ENCODE measurements around the gene CHST9.
"Not testable (repeated sequence)": the region's sequence is repeated elsewhere in the genome, so short reads cannot be mapped to it uniquely, and the experiment has no call there.

CHST9 gene

GRCh38 chr18:27094621-27095020, 90.5 kb downstream of the CHST9 start:
- DNase-seq (ENCODE audit: low read depth in 2 of 2): no peak

DNA sequence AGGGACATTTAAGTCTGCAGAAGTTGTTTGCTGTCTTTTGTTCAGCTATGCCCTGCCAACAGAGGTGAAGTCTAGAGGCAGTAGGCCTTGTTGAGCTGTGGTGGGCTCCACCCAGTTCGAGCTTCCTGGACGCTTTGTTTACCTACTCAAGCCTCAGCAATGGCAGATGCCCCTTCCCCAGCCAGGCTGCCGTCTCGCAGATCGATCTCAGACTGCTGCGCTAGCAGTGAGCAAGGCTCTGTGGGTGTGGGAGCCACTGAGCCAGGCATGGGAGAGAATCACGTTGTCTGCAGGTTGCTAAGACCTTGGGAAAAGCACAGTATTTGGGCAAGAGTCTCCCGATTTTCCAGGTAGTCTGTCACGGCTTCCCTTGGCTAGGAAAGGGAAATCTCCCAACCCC, 91.8 kb downstream of the CHST9 start:
- not testable (repeated sequence) for DNase-seq (ENCODE audit: low read depth in 2 of 2)

GRCh38 chr18:27081701-27082100, 103.4 kb downstream of the CHST9 start:
- DNase-seq (ENCODE audit: low read depth in 2 of 2): no peak

- DNase-seq (ENCODE audit: low read depth in 2 of 2): no peak
Measured at GRCh38 chr18:27075828-27076227, 109.3 kb downstream of the CHST9 start.

DNA sequence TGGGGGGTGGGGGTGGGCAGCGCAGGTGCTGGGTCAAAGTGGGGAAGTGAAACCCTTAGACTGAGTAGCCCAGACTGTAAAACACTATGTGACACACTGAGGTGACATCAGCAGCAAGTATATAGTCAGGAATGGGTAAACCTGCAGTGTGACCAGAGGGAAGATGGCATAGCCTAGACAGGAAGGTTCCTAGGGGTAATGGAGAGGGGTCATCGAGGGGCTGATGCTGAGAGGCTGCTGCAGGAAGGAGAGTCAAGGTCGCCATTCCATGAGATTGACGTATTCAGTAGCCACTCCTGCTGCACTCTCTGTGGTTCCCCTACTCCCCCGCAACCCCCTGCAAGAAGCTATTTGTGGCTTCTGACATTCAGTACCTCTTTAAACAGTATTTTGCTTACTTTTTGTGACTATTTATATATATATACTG, 111.7 kb downstream of the CHST9 start:
- no peak for DNase-seq (ENCODE audit: low read depth in 2 of 2)

GRCh38 chr18:27064673-27065072, 120.4 kb downstream of the CHST9 start:
- DNase-seq (ENCODE audit: low read depth in 2 of 2): no peak

DNA sequence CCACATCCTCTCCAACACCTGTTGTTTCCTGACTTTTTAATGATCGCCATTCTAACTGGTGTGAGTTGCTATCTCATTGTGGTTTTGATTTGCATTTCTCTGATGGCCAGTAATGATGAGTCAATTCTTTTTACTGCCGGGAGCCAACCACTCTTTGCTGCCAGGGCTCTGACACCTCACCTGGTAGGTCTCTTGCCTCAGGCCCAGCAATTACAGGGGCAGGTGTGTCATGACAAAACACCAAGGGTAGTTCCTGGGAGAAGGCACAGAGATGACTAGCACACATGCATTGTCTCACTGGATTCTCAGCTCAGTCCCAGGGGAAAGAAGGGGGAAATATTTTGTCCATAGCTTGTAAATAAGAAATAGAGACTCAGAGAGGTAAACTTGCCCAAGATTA, 122.3 kb downstream of the CHST9 start:
- DNase-seq (ENCODE audit: low read depth in 2 of 2): no peak

DNA sequence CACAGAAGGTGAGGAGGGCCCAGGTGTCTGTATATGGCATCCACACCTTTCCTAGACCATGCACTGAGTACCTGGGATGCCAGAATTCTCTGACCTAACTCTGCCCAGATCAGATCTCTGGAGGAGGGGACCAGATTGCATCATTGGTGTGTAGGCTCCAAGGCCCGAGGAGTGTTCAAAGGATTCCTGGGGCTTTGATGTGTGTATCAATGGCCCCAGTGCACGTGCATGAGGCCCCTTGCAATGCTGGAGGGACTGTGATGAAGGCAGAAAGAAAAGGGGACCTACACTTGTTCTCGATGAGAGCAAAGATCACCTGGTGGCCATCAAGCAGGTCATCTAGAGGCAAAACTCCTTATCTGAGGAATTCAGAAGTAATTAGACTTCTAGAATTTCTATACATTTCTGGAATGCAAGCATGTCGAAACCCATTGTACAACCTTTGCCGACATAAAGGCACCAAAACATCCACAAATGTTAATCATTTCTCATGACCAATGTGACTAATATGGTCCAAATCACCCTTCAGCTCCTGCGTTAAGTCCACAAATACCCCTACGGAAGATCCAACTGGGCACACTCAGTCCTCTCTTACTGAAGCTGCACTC, 123.5 kb downstream of the CHST9 start:
- no peak for DNase-seq (ENCODE audit: low read depth in 2 of 2)

DNA sequence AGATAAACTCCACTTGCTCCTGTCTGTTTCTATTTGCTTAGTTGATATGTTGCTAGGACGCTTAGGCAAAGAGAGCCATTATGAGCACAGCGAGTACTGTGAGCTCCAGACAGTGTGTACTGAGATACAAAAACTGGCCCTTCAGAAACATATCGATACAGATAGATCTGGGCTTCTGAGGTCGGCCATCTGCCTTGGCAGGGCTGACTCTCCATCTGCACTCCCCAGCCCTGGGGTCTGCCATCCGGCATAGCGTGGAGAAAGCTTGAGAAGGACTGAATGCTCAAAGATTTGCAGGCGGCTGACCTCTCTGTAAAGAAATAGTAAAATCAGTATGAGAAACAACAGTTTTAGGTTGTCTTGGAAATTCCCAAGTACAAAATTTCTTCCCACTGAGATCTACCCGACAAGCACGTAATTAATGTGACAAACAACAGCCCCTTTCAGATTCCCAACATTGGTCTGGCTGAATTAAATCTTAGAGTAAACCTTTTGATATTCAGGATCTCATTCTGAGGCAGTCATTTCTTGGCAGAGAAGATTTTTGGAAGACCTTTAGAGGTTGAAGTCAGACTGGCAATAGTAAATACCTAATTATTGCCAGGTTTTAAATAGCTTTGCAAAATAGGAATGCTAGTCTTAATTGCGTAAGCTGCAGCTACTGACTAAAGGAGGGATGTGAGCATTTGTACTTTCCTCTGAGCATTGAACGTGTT, 127.4 kb downstream of the CHST9 start:
- no peak for DNase-seq (ENCODE audit: low read depth in 2 of 2)

GRCh38 chr18:27054926-27055325, 130.2 kb downstream of the CHST9 start:
- DNase-seq (ENCODE audit: low read depth in 2 of 2): no peak

DNA sequence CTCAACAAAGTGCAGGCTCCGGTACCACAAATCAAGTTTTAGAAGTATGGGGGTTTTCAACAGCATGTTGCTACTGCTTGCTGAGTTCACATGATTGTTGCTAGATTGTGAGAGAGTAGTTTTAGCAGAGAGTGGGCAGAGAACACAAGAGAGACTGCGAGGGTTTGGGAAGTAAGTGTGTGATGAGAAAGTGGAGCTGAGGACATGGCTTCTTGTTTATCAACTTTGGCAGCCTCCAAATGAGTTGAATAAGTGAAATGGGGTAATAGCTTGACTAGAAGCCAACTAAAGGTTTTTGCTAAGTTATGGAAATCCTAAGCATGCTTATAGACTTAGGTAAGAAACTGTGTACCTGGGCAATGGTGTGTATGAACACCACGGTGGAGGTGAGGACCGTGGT, 135.1 kb downstream of the CHST9 start:
- DNase-seq (ENCODE audit: low read depth in 2 of 2): no peak

DNA sequence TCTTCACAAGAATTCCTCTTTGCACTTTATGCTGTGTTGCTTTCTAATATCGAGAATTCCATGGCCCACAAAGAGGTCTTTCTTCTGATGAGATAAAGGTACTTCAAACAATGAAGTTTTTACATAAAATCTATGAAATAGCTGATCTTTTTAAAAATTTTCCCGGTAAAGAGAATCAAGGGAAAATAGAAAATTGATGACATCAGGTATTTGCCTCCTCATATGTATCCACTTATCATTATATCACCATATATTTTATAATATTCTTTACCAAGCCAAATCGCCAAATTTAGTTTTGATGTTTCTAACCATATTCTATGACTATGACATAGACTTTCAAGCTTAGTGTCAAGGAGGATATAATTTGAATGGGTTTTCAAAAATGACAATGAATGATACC, 139.8 kb downstream of the CHST9 start:
- no peak for DNase-seq (ENCODE audit: low read depth in 2 of 2)

- DNase-seq (ENCODE audit: low read depth in 2 of 2): no peak
Measured at GRCh38 chr18:27042177-27042576, 142.9 kb downstream of the CHST9 start.

GRCh38 chr18:27040796-27041195, 144.3 kb downstream of the CHST9 start:
- DNase-seq (ENCODE audit: low read depth in 2 of 2): no peak

GRCh38 chr18:27033722-27034121, 151.4 kb downstream of the CHST9 start:
- no peak for DNase-seq (ENCODE audit: low read depth in 2 of 2)

DNA sequence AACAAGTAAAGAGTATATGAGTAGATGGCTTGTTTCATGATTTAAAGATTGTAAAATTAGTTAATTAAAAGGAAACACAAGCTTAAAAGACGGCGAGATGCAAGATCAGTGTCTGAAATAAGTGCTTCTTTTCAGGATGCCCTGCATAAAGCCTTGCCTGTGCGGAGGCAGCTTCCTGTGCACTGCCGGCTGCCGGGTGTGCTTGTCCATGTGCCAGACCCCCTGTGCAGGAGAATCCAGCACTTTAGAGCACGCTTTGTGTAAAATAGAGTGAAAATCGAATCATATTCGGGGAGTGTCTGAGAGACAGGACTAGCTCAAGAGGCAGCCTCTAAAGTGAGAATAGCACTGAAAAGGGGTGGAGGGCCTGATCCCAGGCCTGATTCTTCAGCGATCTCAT, 154.7 kb downstream of the CHST9 start:
- DNase-seq (ENCODE audit: low read depth in 2 of 2): no peak

GRCh38 chr18:27022477-27022876, 162.6 kb downstream of the CHST9 start:
- no peak for DNase-seq (ENCODE audit: low read depth in 2 of 2)

DNA sequence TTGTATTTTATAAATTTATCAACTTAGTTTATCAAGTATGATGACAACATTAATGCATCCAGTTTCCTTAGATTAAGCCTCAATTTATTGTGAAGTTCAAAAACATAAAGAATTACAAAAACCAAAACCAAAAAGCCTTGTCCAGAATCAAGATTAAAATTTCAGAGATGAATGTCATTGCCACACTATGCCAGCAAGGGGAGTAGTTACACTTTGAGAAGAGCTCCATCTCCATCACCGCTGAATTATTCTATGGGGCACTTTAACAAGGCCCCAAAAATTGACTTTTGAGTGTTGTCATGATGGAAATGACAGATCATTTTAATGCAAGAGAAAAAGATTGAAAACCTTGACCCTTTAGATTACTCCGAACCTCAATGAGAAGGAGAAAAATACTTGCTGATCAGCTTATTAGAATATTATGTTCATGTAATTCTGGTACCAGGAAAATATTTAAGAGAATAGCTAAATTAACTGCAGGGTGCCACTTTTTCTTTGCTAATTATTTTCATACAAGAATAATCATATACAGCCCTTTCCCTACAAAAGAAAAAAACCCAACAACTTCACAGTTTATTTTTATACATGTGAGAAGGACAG, 167.1 kb downstream of the CHST9 start:
- no peak for DNase-seq (ENCODE audit: low read depth in 2 of 2)

DNA sequence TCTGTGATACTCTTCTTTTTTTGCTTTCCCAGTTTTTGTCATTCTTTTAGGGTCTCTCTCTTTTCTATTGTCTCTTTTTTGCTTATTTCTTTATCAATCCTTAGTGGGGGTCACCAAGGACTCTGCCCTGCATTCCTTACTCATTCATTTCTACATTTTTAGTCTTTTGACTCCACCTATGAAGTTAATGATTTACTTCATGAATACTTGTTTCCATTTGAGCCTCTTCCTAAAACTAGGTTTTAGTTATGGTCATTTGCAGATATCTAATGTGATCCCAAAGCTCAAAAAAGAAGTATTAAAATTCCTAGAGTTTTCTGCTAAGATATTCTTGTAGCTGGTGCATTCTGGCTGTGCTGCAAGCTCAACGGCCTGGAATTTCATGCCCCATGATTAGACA, 170.3 kb downstream of the CHST9 start:
- no peak for DNase-seq (ENCODE audit: low read depth in 2 of 2)

GRCh38 chr18:27010784-27011183, 174.3 kb downstream of the CHST9 start:
- DNase-seq (ENCODE audit: low read depth in 2 of 2): no peak

DNA sequence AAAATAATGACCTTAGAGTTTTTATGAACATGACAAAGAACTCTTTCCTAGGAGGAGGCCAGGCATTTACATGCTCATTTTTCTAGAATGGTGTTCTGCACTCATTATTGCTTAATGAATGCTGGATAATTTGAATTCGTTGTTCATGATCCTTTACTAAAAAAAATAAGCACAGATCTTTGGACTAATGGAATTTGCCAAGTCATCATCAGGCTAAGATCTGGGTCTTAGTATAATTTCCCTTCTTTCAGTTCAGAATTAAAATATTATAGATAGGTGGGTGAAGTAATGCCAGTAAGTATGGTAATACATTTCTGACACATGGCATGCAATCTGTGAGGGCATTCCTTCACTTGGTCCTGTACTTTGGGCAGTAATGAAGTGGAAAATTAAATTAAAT, 175.8 kb downstream of the CHST9 start:
- no peak for DNase-seq (ENCODE audit: low read depth in 2 of 2)

DNA sequence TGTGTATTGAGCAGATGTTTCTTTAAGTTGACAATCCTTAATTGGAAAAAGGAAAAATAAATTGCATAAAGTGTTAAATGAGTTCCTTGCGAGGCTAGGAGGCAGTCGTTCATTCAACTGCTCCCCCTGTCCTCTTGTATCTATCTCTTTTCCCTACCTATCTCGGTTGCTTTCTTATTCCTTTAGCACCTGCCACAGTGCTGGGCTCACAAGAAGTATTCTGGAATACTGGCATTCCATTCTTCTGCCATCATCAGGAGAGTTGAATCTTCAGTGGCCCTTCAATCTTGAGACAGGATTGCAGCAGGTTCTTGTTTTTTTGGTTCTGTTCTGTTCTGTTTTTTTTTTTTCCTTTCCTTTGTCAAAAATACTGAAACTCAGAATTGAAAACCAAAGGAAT, 176.5 kb downstream of the CHST9 start:
- DNase-seq (ENCODE audit: low read depth in 2 of 2): no peak

- DNase-seq (ENCODE audit: low read depth in 2 of 2): no peak
Measured at GRCh38 chr18:27007880-27008279, 177.2 kb downstream of the CHST9 start.

Measured in stimulated activated CD4-positive, alpha-beta T cell treated with anti-CD3 and anti-CD28 coated beads, Interleukin-1b, Interleukin-23, amount 100 ng/mL, for 4 hours (primary cell).